Colonic mucosa (tissue), 4 donors: ENCODE results near the gene DEDD. TPM values are rescaled to one million over a fixed set of nuclear protein-coding genes. Genes with fewer than 3 reads are reported as not detected.

Experiments used
- DNase-seq: peaks from one replicate; pipeline ENCODE4 v3.0.0-alpha.2; 2020
- H3K27ac ChIP-seq: fragments of 200-600 bp; one replicate; pipeline ENCODE4 v1.8.0; 2021
- H3K27me3 ChIP-seq: fragments of 200-600 bp; one replicate; pipeline ENCODE4 v1.8.0; 2021
- H3K36me3 ChIP-seq: fragments of 200-600 bp; one replicate; pipeline ENCODE4 v1.8.0; 2021
- H3K4me1 ChIP-seq: fragments of 200-600 bp; one replicate; pipeline ENCODE4 v1.8.0; 2021; ENCODE audit warnings: mild to moderate bottlenecking
- H3K4me3 ChIP-seq: fragments of 200-600 bp; one replicate; pipeline ENCODE4 v1.8.0; 2021
- H3K9ac ChIP-seq, 2 donors: one replicate each; pipeline ENCODE4 v1.7.0; 2013; ENCODE audit warnings: control low read depth in 2 of 2, low read depth in 2 of 2, low read length in 2 of 2
- H3K9me3 ChIP-seq: fragments of 200-600 bp; one replicate; pipeline ENCODE4 v1.8.0; 2021
- intact Hi-C: fragments of 100-400 bp; cut with DNase I; formaldehyde crosslinking; loops from one replicate; pipeline ENCODE4 v1.14.1; 2022
- total RNA-seq, 2 donors: library from RNA; stranded (reverse); fragmentation: NEBNext Ultra II Directional in 1 of 2; extraction: Animal tissue kit (Norgen Biotek cat#: 25700) in 1 of 2; gene quantifications; one replicate each; pipeline ENCODE4 v1.2.1, GENCODE V29; 2021
- TF ChIP-seq, protein P1 (sequence below): fragments of 200-600 bp; IDR thresholded peaks from one replicate; pipeline ENCODE4 v1.8.0; 2022; ENCODE audit warnings: antibody characterized with exemption, mild to moderate bottlenecking
- donor health status: healthy.
- donor health status: DM: no; HTN: no; CAD: no.
- donor health status: DM: no; HTN: no; CAD: no.

DEDD gene
- total RNA-seq, 2 donors from 2014 or later: 33.8 to 34.3 TPM

DNA sequence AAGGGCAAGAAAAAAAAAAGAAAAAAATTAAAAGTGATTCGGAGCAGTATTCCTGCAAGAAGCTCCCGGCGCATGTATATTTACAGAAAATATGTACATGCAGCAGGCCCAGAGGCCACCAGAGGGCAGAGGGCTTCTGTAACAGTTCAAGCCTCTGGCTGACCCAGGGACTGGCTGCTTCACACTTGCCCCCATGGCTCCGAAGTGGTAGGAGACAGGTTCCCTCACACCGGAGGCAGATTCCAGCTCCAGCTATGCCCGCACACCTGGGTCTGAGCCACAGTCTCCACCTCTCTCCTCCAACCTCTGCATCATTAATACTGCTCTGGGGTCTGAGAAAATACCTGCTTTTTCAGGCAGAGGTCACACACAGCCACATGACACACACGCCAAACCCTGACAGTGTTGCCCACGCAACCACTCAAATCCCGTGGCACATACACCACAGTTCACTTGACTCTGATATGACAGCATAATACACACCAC lies 60.5 kb downstream of the DEDD start:
- TF ChIP-seq, protein P1, sequence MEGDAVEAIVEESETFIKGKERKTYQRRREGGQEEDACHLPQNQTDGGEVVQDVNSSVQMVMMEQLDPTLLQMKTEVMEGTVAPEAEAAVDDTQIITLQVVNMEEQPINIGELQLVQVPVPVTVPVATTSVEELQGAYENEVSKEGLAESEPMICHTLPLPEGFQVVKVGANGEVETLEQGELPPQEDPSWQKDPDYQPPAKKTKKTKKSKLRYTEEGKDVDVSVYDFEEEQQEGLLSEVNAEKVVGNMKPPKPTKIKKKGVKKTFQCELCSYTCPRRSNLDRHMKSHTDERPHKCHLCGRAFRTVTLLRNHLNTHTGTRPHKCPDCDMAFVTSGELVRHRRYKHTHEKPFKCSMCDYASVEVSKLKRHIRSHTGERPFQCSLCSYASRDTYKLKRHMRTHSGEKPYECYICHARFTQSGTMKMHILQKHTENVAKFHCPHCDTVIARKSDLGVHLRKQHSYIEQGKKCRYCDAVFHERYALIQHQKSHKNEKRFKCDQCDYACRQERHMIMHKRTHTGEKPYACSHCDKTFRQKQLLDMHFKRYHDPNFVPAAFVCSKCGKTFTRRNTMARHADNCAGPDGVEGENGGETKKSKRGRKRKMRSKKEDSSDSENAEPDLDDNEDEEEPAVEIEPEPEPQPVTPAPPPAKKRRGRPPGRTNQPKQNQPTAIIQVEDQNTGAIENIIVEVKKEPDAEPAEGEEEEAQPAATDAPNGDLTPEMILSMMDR: peak; percentile 41
- DNase-seq: peak; percentile 55
- Histone ChIP-seq H3K27me3 (no peaks in the 10 kb centered on the region), H3K9me3 (no peaks in the 10 kb centered on the region), H3K36me3 (no peaks in the 10 kb centered on the region), H3K9ac (no peak overlapping the region), H3K4me1 (no peaks in the 10 kb centered on the region), H3K27ac (no peak overlapping the region), H3K4me3 (no peak overlapping the region)
- intact Hi-C loops: no loop called here

Other genes starting within 250 kb of the DEDD start
- 100 to 1,000 TPM; 164 to 256 TPM for gene ITLN1, start 247.5 kb downstream of the DEDD start, total RNA-seq
- not detected for gene ITLN2, start 177.9 kb downstream of the DEDD start, total RNA-seq
- gene F11R, start 111.5 kb downstream of the DEDD start, total RNA-seq: 100 to 1,000 TPM; 134 to 179 TPM
- gene TSTD1, start 93.7 kb downstream of the DEDD start, total RNA-seq: 10 to 100 TPM; 74.7 to 87.8 TPM
- gene USF1, start 86.7 kb downstream of the DEDD start, total RNA-seq: 10 to 100 TPM; 63.6 TPM
- gene ARHGAP30, start 62.8 kb downstream of the DEDD start, total RNA-seq: 1 to 10 TPM; 3.5 to 5.3 TPM
- 1 to 10 TPM; 4.6 to 7.8 TPM for gene NECTIN4, start 43.1 kb downstream of the DEDD start, total RNA-seq
- 10 to 100 TPM in 1 of 2 donors, 1 to 10 TPM in 1; 7.1 to 10.1 TPM for gene KLHDC9, start 34.3 kb downstream of the DEDD start, total RNA-seq
- gene PFDN2, start 14.6 kb downstream of the DEDD start, total RNA-seq: 10 to 100 TPM; 42.7 to 49.6 TPM
- 10 to 100 TPM; 58.8 to 84.4 TPM for gene NIT1, start 14.6 kb downstream of the DEDD start, total RNA-seq
- 100 to 1,000 TPM in 1 of 2 donors, 10 to 100 TPM in 1; 94.2 to 111 TPM for gene UFC1, start 21.3 kb upstream of the DEDD start, total RNA-seq
- gene USP21, start 26.8 kb upstream of the DEDD start, total RNA-seq: 10 to 100 TPM; 20.8 to 29.0 TPM
- gene PPOX, start 33.8 kb upstream of the DEDD start, total RNA-seq: 10 to 100 TPM; 13.4 to 14.3 TPM
- gene B4GALT3, start 44.8 kb upstream of the DEDD start, total RNA-seq: 10 to 100 TPM; 30.3 to 34.8 TPM
- 10 to 100 TPM in 1 of 2 donors, under 1 TPM in 1; 0.57 to 14.0 TPM for gene ADAMTS4, start 66.4 kb upstream of the DEDD start, total RNA-seq
- 100 to 1,000 TPM; 167 to 169 TPM for gene NDUFS2, start 69.7 kb upstream of the DEDD start, total RNA-seq
- gene FCER1G, start 82.6 kb upstream of the DEDD start, total RNA-seq: 10 to 100 TPM in 1 of 2 donors, 1 to 10 TPM in 1; 6.6 to 16.0 TPM
- 1 to 10 TPM in 1 of 2 donors, not detected in 1; 5.1 TPM for gene APOA2, start 91.0 kb upstream of the DEDD start, total RNA-seq
- 10 to 100 TPM; 16.6 to 23.1 TPM for gene TOMM40L, start 93.4 kb upstream of the DEDD start, total RNA-seq
- gene NR1I3, start 105.5 kb upstream of the DEDD start, total RNA-seq: not detected
- 1 to 10 TPM in 1 of 2 donors, under 1 TPM in 1; 0.22 to 1.4 TPM for gene PCP4L1, start 126.1 kb upstream of the DEDD start, total RNA-seq
- 1 to 10 TPM; 2.7 to 3.1 TPM for gene MPZ, start 177.3 kb upstream of the DEDD start, total RNA-seq
- 100 to 1,000 TPM; 294 to 331 TPM for gene SDHC, start 181.7 kb upstream of the DEDD start, total RNA-seq
- gene CFAP126, start 235.2 kb upstream of the DEDD start, total RNA-seq: not detected